ENCODE results near the gene GNMT. TPM values are rescaled to one million over a fixed set of nuclear protein-coding genes. Genes with fewer than 3 reads are reported as not detected.
"Not testable (repeated sequence)": the region's sequence is repeated elsewhere in the genome, so short reads cannot be mapped to it uniquely, and the experiment has no call there.

GNMT gene
- total RNA-seq, 2 donors from 2014 or later: 0.26 to 1.1 TPM

DNA sequence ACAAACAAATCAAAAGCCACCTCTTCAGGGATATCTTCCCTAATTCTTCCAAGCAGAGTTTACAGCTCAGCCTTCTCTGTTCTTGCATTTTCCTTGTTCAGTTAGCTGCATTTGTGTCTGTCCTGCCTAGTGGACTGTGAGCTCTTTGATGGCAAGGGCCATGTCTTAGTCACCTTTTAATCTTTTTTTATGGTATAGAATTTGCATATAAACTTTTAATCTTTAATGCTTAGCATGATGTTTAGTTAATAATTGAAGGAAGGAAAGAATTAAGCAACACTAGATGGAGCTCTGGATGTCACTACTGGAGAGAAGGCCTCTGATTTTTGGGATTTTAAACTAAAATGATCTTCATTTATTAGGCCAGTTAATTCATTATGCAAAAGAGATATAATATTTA lies 36.0 kb downstream of the GNMT start:
- H3K27ac Mint-ChIP-seq: no peak overlapping the region
- ATAC-seq (no peak), DNase-seq (ENCODE audit: low spot score) (no peak)
- no peaks in the 10 kb centered on the region for H3K9me3 Mint-ChIP-seq
- H3K27me3 Mint-ChIP-seq: no peaks in the 10 kb centered on the region
- H3K4me3 Mint-ChIP-seq: no peak overlapping the region
- peaks cover 0 to 6% of the 10 kb centered on the region in 2 donors for H3K4me1 Mint-ChIP-seq (ENCODE audit: low read depth in 2 of 2)
- peaks cover 4% of the 10 kb centered on the region for H3K36me3 Mint-ChIP-seq

DNA sequence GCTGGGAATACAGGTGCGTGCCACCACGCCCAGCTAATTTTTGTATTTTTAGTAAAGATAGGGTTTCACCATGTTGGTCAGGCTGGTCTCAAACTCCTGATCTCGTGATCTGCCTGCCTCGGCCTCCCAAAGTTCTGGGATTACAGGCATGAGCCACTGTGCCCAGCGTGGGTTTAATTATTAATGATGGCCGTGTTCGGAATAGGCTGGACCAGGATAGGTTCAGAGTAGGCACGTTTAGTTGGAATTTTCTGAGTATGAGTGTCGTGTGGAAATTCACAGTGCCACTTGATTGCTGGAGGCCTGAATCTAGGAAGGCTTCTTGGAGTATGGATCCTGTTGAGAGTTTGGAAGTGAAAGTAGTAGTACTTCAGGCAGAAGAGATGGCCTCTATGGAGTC lies 37.7 kb downstream of the GNMT start:
- H3K27ac Mint-ChIP-seq; H3K4me1 Mint-ChIP-seq (ENCODE audit: low read depth in 2 of 2); H3K27me3 Mint-ChIP-seq; DNase-seq (ENCODE audit: low spot score); H3K36me3 Mint-ChIP-seq; ATAC-seq; H3K4me3 Mint-ChIP-seq; H3K9me3 Mint-ChIP-seq: not testable (repeated sequence)

GRCh38 chr6:43001843-43002242 lies 41.3 kb downstream of the GNMT start:
- ATAC-seq: no peak
- Mint-ChIP-seq H3K4me1 (ENCODE audit: low read depth in 2 of 2) (peaks cover 0 to 9% of the 10 kb centered on the region in 2 donors), H3K27me3 (no peaks in the 10 kb centered on the region), H3K27ac (no peak overlapping the region), H3K36me3 (no peaks in the 10 kb centered on the region), H3K9me3 (no peaks in the 10 kb centered on the region), H3K4me3 (no peak overlapping the region)
- DNase-seq (ENCODE audit: low spot score): no peak

GRCh38 chr6:43005844-43006243 lies 45.3 kb downstream of the GNMT start:
- Mint-ChIP-seq H3K4me1 (ENCODE audit: low read depth in 2 of 2) (peaks cover 0 to 10% of the 10 kb centered on the region in 2 donors), H3K4me3 (no peak overlapping the region), H3K36me3 (no peaks in the 10 kb centered on the region), H3K9me3 (no peaks in the 10 kb centered on the region), H3K27me3 (no peaks in the 10 kb centered on the region), H3K27ac (no peak overlapping the region)
- DNase-seq (ENCODE audit: low spot score) (no peak), ATAC-seq (no peak)

DNA sequence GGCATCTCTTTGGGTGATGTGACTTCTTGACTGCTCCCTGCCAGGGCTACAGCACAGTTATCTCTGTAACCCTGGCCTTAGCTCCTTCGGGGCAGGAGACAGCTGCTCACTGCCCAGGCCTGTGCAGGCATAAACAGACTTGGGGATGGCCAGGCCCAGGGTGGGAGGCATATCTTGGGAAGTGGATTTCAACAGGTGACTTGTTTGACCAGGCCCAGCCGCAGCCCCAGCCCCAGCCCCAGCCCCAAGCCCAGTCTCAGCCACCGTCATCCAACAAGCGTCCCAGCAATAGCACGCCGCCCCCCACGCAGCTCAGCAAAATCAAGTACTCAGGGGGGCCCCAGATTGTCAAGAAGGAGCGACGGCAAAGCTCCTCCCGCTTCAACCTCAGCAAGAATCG lies 45.7 kb downstream of the GNMT start:
- H3K4me1 Mint-ChIP-seq (ENCODE audit: low read depth in 2 of 2): peaks cover 0 to 9% of the 10 kb centered on the region in 2 donors
- no peak overlapping the region for H3K4me3 Mint-ChIP-seq

GRCh38 chr6:43007126-43007525 lies 46.6 kb downstream of the GNMT start:
- H3K4me1 Mint-ChIP-seq (ENCODE audit: low read depth in 2 of 2): peaks cover 9 to 16% of the 10 kb centered on the region in 2 donors
- H3K4me3 Mint-ChIP-seq: no peak overlapping the region
- DNase-seq (ENCODE audit: low spot score) (no peak), ATAC-seq (no peak)
- H3K27ac Mint-ChIP-seq: no peak overlapping the region
- no peaks in the 10 kb centered on the region for H3K36me3 Mint-ChIP-seq
- H3K9me3 Mint-ChIP-seq: no peaks in the 10 kb centered on the region
- no peaks in the 10 kb centered on the region for H3K27me3 Mint-ChIP-seq

More for the DNA sequence above, 45.7 kb downstream of the GNMT start:
- ATAC-seq (no peak), DNase-seq (ENCODE audit: low spot score) (no peak)
- Mint-ChIP-seq H3K9me3 (no peaks in the 10 kb centered on the region), H3K36me3 (no peaks in the 10 kb centered on the region), H3K27ac (no peak overlapping the region), H3K27me3 (no peaks in the 10 kb centered on the region)

DNA sequence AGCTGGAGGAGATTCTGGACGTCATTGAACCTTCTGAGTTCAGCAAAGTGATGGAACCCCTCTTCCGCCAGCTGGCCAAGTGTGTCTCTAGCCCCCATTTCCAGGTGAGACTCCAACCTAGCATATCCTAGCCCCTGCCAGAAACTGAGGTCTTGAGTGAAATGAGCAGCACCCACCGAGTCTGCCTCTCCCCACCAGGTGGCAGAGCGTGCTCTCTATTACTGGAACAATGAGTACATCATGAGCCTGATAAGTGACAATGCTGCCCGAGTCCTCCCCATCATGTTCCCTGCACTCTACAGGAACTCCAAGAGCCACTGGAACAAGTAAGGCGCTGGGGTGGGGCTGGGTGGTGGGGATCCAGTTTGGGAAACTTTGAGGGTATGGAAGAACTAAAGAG lies 48.6 kb downstream of the GNMT start:
- Mint-ChIP-seq H3K27ac (no peak overlapping the region), H3K9me3 (no peaks in the 10 kb centered on the region), H3K4me1 (ENCODE audit: low read depth in 2 of 2) (peaks cover 29 to 35% of the 10 kb centered on the region in 2 donors), H3K4me3 (no peak overlapping the region), H3K27me3 (no peaks in the 10 kb centered on the region), H3K36me3 (no peaks in the 10 kb centered on the region)
- ATAC-seq (no peak), DNase-seq (ENCODE audit: low spot score) (no peak)

DNA sequence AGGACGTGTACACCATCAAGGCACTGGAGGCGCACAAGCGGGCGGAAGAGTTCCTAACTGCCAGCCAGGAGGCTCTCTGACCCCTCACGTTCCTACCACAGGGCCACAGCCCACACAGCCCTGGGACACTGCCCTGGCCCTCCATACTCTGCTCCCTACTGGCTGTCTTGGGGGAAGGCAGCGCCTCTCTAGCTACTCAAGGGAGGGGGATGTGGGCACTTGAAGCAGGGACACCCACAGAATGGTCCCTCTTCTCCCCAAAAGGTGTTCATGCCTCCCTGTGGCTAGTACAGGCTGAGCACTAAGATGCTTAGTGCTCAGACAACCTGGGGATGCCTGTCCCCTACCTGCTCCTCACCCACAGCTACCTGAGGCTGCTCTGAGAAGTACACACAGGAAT lies 50.7 kb downstream of the GNMT start:
- ATAC-seq (no peak), DNase-seq (ENCODE audit: low spot score) (no peak)
- Mint-ChIP-seq H3K9me3 (no peaks in the 10 kb centered on the region), H3K36me3 (no peaks in the 10 kb centered on the region), H3K4me1 (ENCODE audit: low read depth in 2 of 2) (peaks cover 42 to 45% of the 10 kb centered on the region in 2 donors), H3K27me3 (no peaks in the 10 kb centered on the region), H3K27ac (peak overlapping the region in 1 of 2 donors; percentile 94), H3K4me3 (no peak overlapping the region)

DNA sequence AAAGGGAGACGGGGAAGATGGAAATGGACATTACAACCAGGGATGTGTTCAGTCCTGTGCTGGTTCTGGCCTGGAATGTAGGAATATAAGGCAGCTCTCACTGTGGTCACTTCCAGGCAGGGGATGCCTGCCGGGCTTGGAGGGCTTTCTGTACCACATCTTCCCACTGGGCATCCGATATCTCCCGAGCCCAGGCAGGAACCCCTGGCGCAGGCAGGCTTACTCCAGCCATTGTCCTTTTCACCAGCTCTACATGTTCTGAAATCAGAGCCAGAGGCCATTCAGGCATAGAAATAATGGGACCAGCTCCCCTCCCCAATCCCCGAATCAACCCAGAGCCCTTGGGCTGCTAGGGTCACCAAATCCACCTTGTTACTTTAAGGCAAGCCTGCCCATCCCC lies 51.8 kb downstream of the GNMT start:
- no peaks in the 10 kb centered on the region for H3K36me3 Mint-ChIP-seq
- peak overlapping the region; percentile 92 for H3K4me3 Mint-ChIP-seq
- DNase-seq (ENCODE audit: low spot score): no peak
- H3K27me3 Mint-ChIP-seq: no peaks in the 10 kb centered on the region
- H3K27ac Mint-ChIP-seq: peak overlapping the region; percentile 94 to 95
- no peaks in the 10 kb centered on the region for H3K9me3 Mint-ChIP-seq
- no peak for ATAC-seq
- H3K4me1 Mint-ChIP-seq (ENCODE audit: low read depth in 2 of 2): peaks cover 43 to 46% of the 10 kb centered on the region in 2 donors

- Mint-ChIP-seq H3K36me3 (no peaks in the 10 kb centered on the region), H3K4me3 (peak overlapping the region; percentile 92), H3K27me3 (no peaks in the 10 kb centered on the region), H3K4me1 (ENCODE audit: low read depth in 2 of 2) (peaks cover 43 to 53% of the 10 kb centered on the region in 2 donors), H3K9me3 (no peaks in the 10 kb centered on the region), H3K27ac (peak overlapping the region; percentile 94 to 95)
- ATAC-seq: no peak
- DNase-seq (ENCODE audit: low spot score): no peak
These were observed 52.7 kb downstream of the GNMT start for GRCh38 chr6:43013097-43013842.

Other genes starting within 250 kb of the GNMT start
- under 1 TPM in 1 of 2 donors, not detected in 1; 0.10 TPM for gene PRPH2, start 238.2 kb upstream of the GNMT start, total RNA-seq
- gene TBCC, start 214.7 kb upstream of the GNMT start, total RNA-seq: 10 to 100 TPM; 28.8 to 32.6 TPM
- 10 to 100 TPM; 13.5 to 13.9 TPM for gene BICRAL, start 178.7 kb upstream of the GNMT start, total RNA-seq
- gene RPL7L1, start 81.1 kb upstream of the GNMT start, total RNA-seq: 100 to 1,000 TPM; 125 to 191 TPM
- gene PTCRA, start 44.7 kb upstream of the GNMT start, total RNA-seq: not detected
- 10 to 100 TPM; 35.4 to 38.2 TPM for gene CNPY3, start 31.3 kb upstream of the GNMT start, total RNA-seq
- 10 to 100 TPM; 14.1 to 18.7 TPM for gene PEX6, start 18.4 kb downstream of the GNMT start, total RNA-seq
- gene PPP2R5D, start 23.8 kb downstream of the GNMT start, total RNA-seq: 10 to 100 TPM; 38.9 to 47.8 TPM
- 10 to 100 TPM; 55.7 to 77.8 TPM for gene MEA1, start 53.2 kb downstream of the GNMT start, total RNA-seq
- 10 to 100 TPM; 59.6 to 60.8 TPM for gene KLHDC3, start 53.5 kb downstream of the GNMT start, total RNA-seq
- gene RRP36, start 60.9 kb downstream of the GNMT start, total RNA-seq: 10 to 100 TPM; 86.9 to 96.5 TPM
- 1 to 10 TPM; 8.3 to 9.8 TPM for gene CUL7, start 93.1 kb downstream of the GNMT start, total RNA-seq
- gene MRPL2, start 98.7 kb downstream of the GNMT start, total RNA-seq: 10 to 100 TPM; 41.7 to 59.6 TPM
- 10 to 100 TPM; 12.3 to 13.0 TPM for gene KLC4, start 98.9 kb downstream of the GNMT start, total RNA-seq
- gene PTK7, start 115.6 kb downstream of the GNMT start, total RNA-seq: 1 to 10 TPM; 1.2 to 4.1 TPM
- gene SRF, start 210.5 kb downstream of the GNMT start, total RNA-seq: 10 to 100 TPM; 56.8 to 70.4 TPM
- gene CUL9, start 221.4 kb downstream of the GNMT start, total RNA-seq: 10 to 100 TPM; 41.5 to 85.8 TPM